Stimulated activated CD4-positive, alpha-beta T cell treated with anti-CD3 and anti-CD28 coated beads, Interleukin-12 subunit alpha, Interleukin-12 subunit beta, amount 100 ng/mL, for 24 hours (primary cell): ENCODE measurements around the gene MYO1E.

Experiments
- DNase-seq, 2 experiments: peaks; one replicate each; pipeline ENCODE4 v3.0.0-alpha.2; 2020; ENCODE audit warnings: low read depth in 2 of 2

Gene MYO1E

DNA sequence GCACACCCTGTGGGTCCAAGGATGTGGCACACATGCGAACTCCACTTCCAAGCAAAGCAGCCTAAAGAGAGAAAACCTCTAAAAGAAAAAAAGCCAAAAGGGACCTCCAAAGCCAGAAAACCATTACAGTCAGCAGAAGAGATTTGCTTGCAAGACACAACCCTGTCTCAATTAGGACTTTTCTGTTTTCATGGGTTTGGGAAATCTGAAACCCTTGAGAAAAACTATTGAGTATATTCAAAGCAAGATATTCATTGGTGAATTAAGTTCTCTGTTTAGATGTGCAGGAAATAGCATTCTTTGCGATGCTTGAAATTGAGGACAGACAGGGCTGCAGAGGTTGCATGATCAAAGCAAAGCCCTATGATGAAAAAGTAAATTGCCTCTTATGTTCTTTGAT lies 176.3 kb downstream of the MYO1E start:
- DNase-seq, result no peak

- DNase-seq, result no peak
Measured at GRCh38 chr15:59194639-59195325, 177.9 kb downstream of the MYO1E start.

- no peak for DNase-seq
Measured at GRCh38 chr15:59191855-59192237, 180.8 kb downstream of the MYO1E start.

DNA sequence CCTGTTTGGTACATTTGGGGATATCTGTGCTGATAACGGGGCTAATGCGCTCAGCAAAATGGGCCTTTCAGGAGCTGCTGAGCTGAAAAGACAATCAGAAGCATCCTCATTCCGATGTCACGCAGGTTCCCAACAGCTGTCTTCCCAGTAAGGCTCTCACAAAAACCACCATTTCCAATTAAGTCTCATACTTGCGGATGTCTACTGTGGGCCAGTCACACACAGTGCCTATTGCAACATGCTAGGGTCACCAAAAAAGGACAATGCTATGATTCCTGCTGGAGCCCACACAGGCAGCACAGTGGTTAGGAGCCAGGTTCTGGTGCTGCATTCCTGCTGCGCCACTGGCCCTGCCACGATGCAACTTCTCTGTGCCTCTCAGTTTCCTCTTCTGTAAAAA lies 182.4 kb downstream of the MYO1E start:
- DNase-seq, result no peak

GRCh38 chr15:59189241-59189640 lies 183.4 kb downstream of the MYO1E start:
- no peak for DNase-seq

- DNase-seq, result no peak
Measured at GRCh38 chr15:59186501-59186900, 186.2 kb downstream of the MYO1E start.

- no peak for DNase-seq
Measured at GRCh38 chr15:59185725-59186124, 186.9 kb downstream of the MYO1E start.

DNA sequence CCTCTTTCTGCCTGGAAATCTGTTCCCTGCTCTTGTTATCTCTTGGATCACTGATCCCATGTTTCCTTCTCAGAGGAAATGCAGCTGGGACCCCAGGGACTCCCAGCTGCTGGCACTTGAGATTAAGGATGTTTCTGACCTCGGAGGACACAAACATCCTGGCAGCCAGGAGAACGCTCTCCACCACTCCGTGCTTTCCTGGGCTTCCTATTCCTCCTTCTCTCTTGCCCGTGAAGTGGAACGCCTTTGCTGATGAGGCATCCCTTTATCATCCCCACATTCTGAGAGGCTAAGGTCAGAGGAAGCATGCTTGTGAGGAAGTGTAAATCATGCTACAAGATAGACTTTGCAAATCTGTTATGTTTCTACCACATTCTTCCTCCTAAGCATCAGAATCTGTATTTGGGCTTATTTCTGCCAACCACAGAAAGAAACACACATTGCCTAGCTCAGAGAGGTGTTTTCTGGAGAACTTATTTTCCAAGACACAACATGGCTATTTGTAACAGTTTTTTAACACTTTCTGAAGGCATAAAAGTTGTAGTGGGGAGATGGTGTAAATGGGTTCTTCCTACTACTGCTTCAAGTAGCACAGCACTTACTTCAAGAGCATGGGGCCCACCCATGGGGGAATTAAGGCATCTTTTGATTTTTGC lies 191.6 kb downstream of the MYO1E start:
- no peak for DNase-seq

DNA sequence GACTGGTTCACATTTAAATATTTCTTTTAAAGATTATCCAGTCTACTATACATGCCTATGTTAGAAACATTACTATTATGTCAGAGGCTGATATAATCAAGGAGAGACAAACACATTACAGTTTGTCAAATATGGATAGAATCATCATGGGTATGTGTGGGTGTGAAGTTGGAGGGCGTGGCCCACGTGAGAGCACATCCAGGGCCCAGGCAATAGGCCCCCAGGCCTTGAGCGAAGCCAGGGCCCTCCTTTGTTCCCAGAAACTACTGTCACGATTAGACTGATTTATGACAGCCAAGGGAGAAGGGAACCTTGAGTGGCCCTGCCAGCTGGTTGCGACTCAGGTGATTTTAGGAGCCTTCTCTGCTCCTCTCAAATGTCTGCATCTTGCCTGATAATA lies 193.0 kb downstream of the MYO1E start:
- DNase-seq, result no peak

- DNase-seq, result no peak
Measured at GRCh38 chr15:59178151-59178695, 194.4 kb downstream of the MYO1E start.

DNA sequence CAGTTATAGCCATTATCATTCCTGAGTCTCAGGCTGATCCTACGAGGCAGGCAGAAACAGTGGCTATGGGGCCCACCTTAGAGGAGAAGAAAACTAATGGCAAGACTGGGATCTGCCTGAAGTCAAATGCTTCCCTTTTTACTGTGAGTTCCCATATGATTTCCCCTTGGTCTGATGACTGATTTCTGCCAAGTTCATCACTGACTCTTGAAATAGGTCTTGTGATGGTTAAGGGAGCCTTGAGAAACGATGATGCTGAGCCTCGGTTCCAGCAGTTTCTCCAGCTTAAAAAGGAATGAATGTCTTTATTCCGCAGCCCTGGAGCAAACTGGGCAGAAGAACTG lies 195.4 kb downstream of the MYO1E start:
- no peak for DNase-seq

DNA sequence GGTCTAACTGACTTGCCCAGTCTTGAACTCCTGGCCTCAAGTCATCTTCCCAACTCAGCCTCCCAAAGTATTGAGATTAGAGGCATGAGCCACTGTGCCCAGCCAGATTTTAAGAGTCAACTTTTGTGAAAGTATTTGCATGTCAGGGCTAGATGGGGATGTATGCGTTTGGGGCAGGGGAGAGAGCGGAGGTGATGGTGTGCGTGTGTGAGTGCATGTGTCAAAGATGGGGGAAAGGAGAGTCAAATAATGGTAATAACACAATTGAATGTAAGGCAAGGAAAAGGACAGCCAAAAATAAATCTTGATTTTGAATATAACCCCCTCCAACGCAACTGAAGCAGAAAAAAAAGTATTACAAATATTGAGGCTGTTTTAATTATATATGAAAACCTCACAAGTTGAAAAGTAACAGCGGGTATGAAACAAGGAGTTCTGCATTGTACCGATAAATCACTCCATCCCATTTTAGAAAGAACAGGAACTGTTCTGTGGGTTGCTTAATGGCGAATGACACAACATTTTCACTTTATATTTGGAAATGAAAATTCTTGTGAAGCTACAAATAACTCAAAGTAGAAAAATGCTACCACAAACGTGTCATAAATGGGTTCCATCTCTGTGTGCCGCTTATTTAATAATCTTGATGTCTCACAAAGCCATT lies 195.9 kb downstream of the MYO1E start:
- DNase-seq, result no peak

DNA sequence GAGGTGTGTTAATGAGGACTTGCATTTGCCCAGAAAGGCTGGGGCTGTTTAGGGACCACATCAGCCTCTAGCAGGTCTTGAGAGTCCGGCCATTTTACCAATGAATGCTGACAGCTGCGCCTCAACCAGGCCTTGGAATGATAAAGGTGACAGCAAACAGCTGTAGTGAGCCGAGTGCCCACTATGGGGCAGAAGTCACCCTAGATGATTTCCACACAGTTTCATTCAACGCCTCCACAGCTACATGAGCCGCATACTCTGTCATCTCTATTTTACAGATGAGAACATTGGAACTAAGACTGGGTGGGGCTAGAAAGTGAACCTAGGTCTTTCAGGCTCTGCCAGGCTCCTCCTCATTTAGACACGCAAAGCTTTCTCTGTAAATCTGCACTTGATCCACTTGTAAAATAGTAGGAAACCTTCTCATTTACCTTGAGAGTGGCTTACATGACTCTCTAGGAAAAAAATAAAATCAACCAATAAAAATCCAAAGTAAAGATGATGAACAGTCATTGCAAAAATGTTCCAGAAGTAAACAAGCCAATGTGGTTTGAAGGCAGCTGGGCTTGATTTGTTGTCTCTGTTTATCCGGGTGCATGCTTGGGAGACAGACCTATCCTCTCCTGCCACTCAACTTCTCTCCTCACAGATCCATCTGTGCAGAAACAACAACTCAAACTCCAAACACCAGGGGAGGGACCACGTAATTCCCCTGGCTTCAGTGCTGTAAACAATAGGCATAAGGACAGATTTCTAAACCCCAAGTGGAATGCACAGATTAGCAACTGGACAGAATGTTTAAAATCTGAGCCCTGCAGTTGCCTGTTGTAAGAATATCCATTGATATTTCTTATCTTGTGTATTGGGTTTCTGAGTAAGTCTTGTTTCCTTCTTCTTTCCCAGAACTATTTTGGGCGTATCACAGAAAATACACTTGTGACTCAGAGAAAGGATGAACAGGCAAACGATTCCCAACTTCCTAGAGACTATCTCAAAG lies 197.5 kb downstream of the MYO1E start:
- peak; percentile 1 to 31 for DNase-seq

- no peak for DNase-seq
Measured at GRCh38 chr15:59174151-59174834, 198.4 kb downstream of the MYO1E start.

GRCh38 chr15:59173194-59173593 lies 199.5 kb downstream of the MYO1E start:
- DNase-seq, result no peak

DNA sequence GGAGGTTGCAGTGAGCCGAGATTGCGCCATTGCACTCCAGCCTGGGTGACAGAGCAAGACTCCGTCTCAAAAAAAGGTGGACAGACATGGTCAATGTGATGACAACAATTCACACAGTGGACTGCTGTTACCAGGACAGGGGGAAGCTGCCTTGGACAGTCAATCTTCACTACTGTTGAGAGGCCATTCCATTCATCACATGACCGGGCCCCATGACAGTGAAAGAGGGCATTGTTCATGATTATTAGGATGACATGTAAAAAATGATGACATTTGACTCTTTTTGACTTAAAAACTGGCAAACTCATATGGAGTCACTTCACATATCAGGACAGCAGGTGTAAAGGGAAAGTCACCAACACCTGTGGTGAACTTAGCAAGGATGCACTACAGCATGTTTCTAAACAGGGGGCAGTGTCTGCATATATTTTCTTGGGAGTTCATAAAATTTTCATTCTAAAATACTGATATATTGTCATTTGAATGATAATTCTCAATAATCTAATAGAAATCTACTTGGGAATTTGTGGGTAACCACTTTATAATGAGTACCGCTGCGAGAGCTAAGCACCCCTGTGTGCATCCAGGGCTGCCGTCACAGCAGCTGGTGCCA lies 200.3 kb downstream of the MYO1E start:
- no peak for DNase-seq

- no peak for DNase-seq
Measured at GRCh38 chr15:59171067-59171397, 201.6 kb downstream of the MYO1E start.

DNA sequence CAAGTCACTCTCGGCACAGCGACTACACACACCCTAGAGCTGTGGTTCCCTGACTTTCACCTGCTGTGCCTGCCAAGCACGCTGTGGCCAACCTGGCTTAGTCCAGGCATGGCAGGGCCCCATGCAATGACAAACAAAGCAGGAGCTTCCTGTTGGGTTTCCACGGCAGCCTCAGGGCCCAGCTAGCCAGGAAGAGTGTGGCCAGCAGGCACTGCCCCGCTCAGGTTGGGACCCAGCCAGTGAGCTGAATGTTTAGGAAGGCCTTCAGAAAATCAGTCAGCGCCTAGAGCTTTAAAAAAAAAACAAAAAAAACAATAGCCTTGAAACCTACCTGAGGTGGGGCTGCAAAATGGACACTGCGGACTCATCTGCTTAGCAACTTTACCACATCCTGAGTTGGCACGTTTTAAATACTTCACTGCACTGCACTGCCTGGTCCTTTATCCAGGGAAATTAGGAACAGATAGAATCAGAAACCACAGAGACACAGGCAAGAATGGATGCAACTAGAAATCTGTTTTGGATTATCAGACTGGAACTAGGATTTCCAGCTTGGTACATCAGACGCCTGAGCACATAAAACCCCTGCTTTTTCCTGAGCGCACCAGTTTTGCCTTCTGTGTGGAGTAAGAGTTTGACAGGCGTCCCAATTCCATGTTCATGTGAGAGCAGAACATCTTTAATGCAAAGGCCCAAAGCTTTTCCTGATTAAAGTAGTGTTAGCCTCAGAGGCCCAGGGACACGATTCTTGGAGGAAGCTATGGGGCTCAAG lies 202.2 kb downstream of the MYO1E start:
- DNase-seq, result no peak

DNA sequence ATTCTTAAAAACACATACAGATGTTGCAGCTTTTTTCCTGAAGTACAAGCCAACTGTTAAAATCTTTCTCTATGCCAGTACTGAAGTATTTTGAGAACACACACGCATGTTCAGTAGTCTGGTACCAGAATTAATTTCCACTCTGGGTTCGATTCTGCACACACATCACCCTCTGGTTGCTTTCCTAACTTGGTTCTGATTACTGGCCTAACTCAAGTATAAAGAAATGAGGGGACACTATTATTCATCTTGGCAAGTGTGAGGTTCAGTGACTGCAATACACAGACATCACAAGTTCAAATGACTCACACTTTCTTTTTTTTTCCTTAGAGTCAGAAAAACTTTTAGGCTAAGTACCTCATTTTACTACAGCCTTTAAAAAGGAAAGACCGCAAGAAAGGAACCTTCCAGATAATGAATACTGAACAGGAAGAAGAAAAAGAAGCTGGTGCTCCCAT lies 203.4 kb downstream of the MYO1E start:
- no peak for DNase-seq

DNA sequence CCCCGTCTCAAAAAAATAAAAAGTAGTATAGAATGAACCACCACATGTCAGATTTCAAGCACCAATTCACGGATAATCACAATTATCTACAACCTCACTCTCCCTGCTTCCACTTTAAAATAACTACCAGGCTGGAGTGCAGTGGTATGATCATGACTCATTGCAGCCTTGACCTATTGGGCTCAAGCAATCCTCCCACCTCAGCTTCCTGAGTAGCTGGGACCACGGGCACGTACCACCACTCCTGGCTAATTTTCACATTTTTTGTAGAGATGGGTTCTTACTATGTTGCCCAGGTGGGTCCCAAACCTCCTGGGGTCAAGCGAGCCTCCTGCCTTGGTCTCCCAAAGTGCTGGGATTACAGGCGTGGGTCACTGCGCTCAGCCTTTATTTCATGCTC lies 204.1 kb downstream of the MYO1E start:
- DNase-seq, result no peak
